Activated CD8-positive, alpha-beta memory T cell treated with anti-CD3 and anti-CD28 coated beads, Interleukin-2, amount 50 U/mL, for 24 hours (primary cell): ENCODE results near the gene VCAN.
A peak's percentile ranks its signal among the peaks of the same experiment; 100 is the strongest.

Experiments used
- DNase-seq: peaks from one replicate; pipeline ENCODE4 v3.0.0-alpha.2; 2020; ENCODE audit errors: extremely low read depth

The VCAN gene

GRCh38 chr5:83467371-83468035, 4.0 kb upstream of the VCAN start:
- no peak for DNase-seq

GRCh38 chr5:83469075-83469474, 2.5 kb upstream of the VCAN start:
- no peak for DNase-seq

- no peak for DNase-seq
Measured at GRCh38 chr5:83470526-83471404, 779 bp upstream of the VCAN start.

- DNase-seq = no peak
Measured at GRCh38 chr5:83472213-83472507, 616 bp downstream of the VCAN start.

- DNase-seq = no peak
Measured at GRCh38 chr5:83472508-83473345, 1.2 kb downstream of the VCAN start.

GRCh38 chr5:83473346-83474160, 2.0 kb downstream of the VCAN start:
- DNase-seq = peak; percentile 20

- no peak for DNase-seq
Measured at GRCh38 chr5:83474161-83474796, 2.7 kb downstream of the VCAN start.

- DNase-seq = no peak
Measured at GRCh38 chr5:83474991-83475390, 3.4 kb downstream of the VCAN start.

GRCh38 chr5:83475391-83475863, 3.9 kb downstream of the VCAN start:
- DNase-seq = no peak

- DNase-seq = no peak
Measured at GRCh38 chr5:83475935-83476814, 4.6 kb downstream of the VCAN start.

- no peak for DNase-seq
Measured at GRCh38 chr5:83482961-83483360, 11.4 kb downstream of the VCAN start.

- no peak for DNase-seq
Measured at GRCh38 chr5:83484294-83484693, 12.8 kb downstream of the VCAN start.

GRCh38 chr5:83485842-83486241, 14.3 kb downstream of the VCAN start:
- no peak for DNase-seq

- DNase-seq = no peak
Measured at GRCh38 chr5:83487155-83487554, 15.6 kb downstream of the VCAN start.

- no peak for DNase-seq
Measured at GRCh38 chr5:83488271-83488670, 16.7 kb downstream of the VCAN start.

- DNase-seq = no peak
Measured at GRCh38 chr5:83488821-83489220, 17.3 kb downstream of the VCAN start.

GRCh38 chr5:83490203-83490602, 18.7 kb downstream of the VCAN start:
- no peak for DNase-seq

GRCh38 chr5:83492331-83492730, 20.8 kb downstream of the VCAN start:
- DNase-seq = no peak

- no peak for DNase-seq
Measured at GRCh38 chr5:83493644-83494043, 22.1 kb downstream of the VCAN start.

- no peak for DNase-seq
Measured at GRCh38 chr5:83494087-83494620, 22.6 kb downstream of the VCAN start.
